Muscle of leg (tissue), 11 donors: Measurements from ENCODE around the gene DNPEP. TPM values are rescaled to one million over a fixed set of nuclear protein-coding genes. Genes with fewer than 3 reads are reported as not detected.
A peak's percentile ranks its signal among the peaks of the same experiment; 100 is the strongest.

Experiments used
- DNase-seq: peaks from one replicate; pipeline ENCODE4 v3.0.0; 2013
- H3K27ac ChIP-seq: one replicate; pipeline ENCODE4 v1.5.1; 2013; ENCODE audit warnings: mild to moderate bottlenecking, low read length, control low read depth
- H3K27me3 ChIP-seq: one replicate; pipeline ENCODE4 v1.6.1; 2013; ENCODE audit warnings: low read length; ENCODE audit not compliant: control insufficient read depth, insufficient read depth
- H3K36me3 ChIP-seq: one replicate; pipeline ENCODE4 v1.6.1; 2013; ENCODE audit warnings: low read length; ENCODE audit not compliant: control insufficient read depth, insufficient read depth
- H3K4me1 ChIP-seq: one replicate; pipeline ENCODE4 v1.6.1; 2013; ENCODE audit warnings: low read length; ENCODE audit not compliant: control insufficient read depth, insufficient read depth
- H3K4me3 ChIP-seq: one replicate; pipeline ENCODE4 v1.5.1; 2013; ENCODE audit warnings: low read length, control low read depth
- H3K9me3 ChIP-seq: replicated peaks from 2 replicates; pipeline ENCODE4 v1.6.1; 2013; ENCODE audit warnings: low read depth, low read length; ENCODE audit not compliant: control insufficient read depth
- WGBS: methylation state at CpG from one replicate; pipeline ENCODE4 v1.1.5; 2013; ENCODE audit warnings: missing lambda C conversion rate; ENCODE audit not compliant: insufficient coverage; 5-methylcytosine and 5-hydroxymethylcytosine counted together
- polyA plus RNA-seq, 8 donors: library from polyadenylated mRNA; unstranded; fragments of 120-200 nt; gene quantifications; one replicate each; pipeline versions ENCODE4 v1.2.1 to v1.2.3, GENCODE V29; 2013; ENCODE audit warnings: inconsistent platforms in 1 of 8, low replicate concordance in 1 of 8; ENCODE audit not compliant: insufficient read length in 8 of 8, insufficient read depth in 1 of 8
- total RNA-seq: library from RNA; stranded (reverse); fragments of 120-200 nt; gene quantifications from one replicate; pipeline ENCODE4 v1.2.4, GENCODE V29; 2013

DNPEP gene
- total and polyA plus RNA-seq, 9 donors, result 24.5 to 48.5 (median 39.3) TPM

DNA sequence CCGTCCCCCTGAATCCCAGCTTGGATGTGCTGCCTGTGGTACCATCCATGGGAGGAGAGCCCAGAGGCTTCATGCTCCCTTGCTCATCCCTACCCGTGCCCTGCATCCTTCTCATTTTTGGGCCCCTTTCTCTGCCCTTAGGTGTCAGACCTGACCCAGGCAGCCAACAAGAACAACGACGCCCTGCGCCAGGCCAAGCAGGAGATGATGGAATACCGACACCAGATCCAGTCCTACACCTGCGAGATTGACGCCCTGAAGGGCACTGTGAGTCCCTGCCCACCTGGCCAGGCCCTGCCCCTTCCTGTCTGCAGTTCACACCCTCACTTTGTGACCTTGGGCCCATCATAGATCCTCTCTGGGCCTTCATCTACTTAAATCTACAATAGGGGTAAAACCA lies 33.0 kb upstream of the DNPEP start:
- peak; percentile 2 for DNase-seq
- peaks cover 19% of the 10 kb centered on the region for H3K27me3 ChIP-seq
- H3K27ac ChIP-seq, result peak overlapping the region; percentile 91
- peaks cover 52% of the 10 kb centered on the region for H3K4me1 ChIP-seq
- WGBS, result 98% methylated on average over 6 of the region's 8 CpGs
- H3K4me3 ChIP-seq, result peak overlapping the region; percentile 72
- peaks cover 51% of the 10 kb centered on the region for H3K36me3 ChIP-seq
- no peaks in the 10 kb centered on the region for H3K9me3 ChIP-seq

DNA sequence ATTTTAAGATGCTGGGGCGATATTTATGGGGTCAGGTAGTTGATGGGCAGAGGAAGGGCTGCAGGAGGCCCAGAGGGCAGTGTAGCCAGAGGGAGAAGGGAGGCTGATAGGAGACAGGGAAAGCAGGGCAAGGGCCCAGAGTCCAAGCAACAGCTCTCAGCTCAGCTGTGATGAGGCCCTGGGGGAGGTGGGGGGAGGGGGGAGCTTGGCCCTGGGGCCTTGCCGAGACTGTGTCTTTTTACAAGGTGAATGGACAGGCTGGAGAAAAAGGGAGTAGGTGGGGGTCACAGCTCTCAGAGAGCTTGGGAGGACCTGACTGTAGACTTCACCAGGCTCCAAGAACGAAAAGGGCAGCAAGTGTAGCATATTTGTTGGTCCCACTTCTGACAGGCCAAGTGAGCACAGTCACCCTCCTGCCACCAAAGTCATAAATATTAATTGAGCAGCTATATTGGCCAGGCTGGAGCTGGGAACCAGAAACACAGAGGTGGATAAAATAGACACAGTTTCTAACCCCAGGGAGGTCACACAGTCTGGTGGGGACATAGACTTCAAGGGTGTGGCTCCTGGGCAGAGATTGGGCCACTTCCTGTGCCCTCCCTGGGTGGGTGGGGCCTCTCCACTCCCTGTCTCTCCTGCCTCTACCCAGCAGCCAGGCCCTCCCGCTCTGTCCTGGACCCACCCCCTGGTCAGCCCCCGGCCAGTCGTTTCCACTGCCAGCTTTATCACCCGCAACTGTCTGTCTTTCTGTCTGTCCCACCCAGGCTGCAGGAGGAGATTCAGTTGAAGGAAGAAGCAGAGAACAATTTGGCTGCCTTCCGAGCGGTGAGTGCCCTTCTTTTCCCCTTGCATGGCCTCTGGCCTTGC lies 31.9 kb upstream of the DNPEP start:
- no peak for DNase-seq
- Histone ChIP-seq H3K9me3 (no peaks in the 10 kb centered on the region), H3K36me3 (peaks cover 42% of the 10 kb centered on the region), H3K4me3 (peak overlapping the region; percentile 72), H3K27me3 (peaks cover 19% of the 10 kb centered on the region), H3K4me1 (peaks cover 54% of the 10 kb centered on the region), H3K27ac (peak overlapping the region; percentile 91)
- WGBS, result 80% methylated on average over 4 of the region's 9 CpGs

DNA sequence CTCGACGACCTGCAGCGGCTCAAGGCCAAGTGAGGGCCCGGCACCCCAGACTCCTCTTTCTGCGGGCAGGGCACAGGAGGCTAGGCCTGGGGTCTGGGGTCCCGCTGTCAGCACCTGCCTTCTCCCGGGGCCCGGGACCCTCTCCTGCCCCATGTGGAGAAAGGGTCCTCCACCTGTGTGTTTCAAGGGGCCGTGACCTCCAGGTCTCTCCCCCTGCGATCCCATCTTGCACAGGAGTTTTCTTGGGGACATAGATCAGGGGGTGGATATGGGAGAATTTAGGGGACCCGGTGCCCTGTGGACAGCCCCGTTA lies 31.3 kb upstream of the DNPEP start:
- no peak for DNase-seq
- Histone ChIP-seq H3K4me1 (peaks cover 49% of the 10 kb centered on the region), H3K27ac (peak overlapping the region; percentile 91), H3K36me3 (peaks cover 36% of the 10 kb centered on the region), H3K4me3 (peak overlapping the region; percentile 72), H3K27me3 (peaks cover 19% of the 10 kb centered on the region), H3K9me3 (no peaks in the 10 kb centered on the region)
- 34% methylated on average over 6 of the region's 12 CpGs for WGBS

DNA sequence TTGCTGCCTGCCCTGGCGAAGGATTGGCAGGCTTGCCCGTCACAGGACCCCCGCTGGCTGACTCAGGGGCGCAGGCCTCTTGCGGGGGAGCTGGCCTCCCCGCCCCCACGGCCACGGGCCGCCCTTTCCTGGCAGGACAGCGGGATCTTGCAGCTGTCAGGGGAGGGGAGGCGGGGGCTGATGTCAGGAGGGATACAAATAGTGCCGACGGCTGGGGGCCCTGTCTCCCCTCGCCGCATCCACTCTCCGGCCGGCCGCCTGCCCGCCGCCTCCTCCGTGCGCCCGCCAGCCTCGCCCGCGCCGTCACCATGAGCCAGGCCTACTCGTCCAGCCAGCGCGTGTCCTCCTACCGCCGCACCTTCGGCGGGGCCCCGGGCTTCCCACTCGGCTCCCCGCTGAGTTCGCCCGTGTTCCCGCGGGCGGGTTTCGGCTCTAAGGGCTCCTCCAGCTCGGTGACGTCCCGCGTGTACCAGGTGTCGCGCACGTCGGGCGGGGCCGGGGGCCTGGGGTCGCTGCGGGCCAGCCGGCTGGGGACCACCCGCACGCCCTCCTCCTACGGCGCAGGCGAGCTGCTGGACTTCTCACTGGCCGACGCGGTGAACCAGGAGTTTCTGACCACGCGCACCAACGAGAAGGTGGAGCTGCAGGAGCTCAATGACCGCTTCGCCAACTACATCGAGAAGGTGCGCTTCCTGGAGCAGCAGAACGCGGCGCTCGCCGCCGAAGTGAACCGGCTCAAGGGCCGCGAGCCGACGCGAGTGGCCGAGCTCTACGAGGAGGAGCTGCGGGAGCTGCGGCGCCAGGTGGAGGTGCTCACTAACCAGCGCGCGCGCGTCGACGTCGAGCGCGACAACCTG lies 30.7 kb upstream of the DNPEP start, which contains the start of gene DES:
TSS of gene DES (plus strand) at position 223 of the 857 bp plus-strand sequence. CDS start at position 309, 86 bp downstream.
- 5% methylated on average over 98 of the region's 98 CpGs for WGBS
- Histone ChIP-seq H3K27ac (peak within 1 kb of the TSS; percentile 95), H3K4me3 (peak within 1 kb of the TSS; percentile 72), H3K9me3 (no peaks in the 10 kb centered on the region), H3K36me3 (peaks cover 31% of the 10 kb centered on the region), H3K27me3 (peaks cover 19% of the 10 kb centered on the region), H3K4me1 (peaks cover 45% of the 10 kb centered on the region)
- peak; percentile 86 for DNase-seq

DNA sequence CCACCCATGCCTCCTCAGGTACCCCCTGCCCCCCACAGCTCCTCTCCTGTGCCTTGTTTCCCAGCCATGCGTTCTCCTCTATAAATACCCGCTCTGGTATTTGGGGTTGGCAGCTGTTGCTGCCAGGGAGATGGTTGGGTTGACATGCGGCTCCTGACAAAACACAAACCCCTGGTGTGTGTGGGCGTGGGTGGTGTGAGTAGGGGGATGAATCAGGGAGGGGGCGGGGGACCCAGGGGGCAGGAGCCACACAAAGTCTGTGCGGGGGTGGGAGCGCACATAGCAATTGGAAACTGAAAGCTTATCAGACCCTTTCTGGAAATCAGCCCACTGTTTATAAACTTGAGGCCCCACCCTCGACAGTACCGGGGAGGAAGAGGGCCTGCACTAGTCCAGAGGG lies 29.7 kb upstream of the DNPEP start:
- Histone ChIP-seq H3K9me3 (no peaks in the 10 kb centered on the region), H3K36me3 (peaks cover 25% of the 10 kb centered on the region), H3K4me1 (peaks cover 40% of the 10 kb centered on the region), H3K4me3 (peak overlapping the region; percentile 6), H3K27me3 (peaks cover 19% of the 10 kb centered on the region), H3K27ac (peak overlapping the region; percentile 95)
- DNase-seq, result peak; percentile 80
- WGBS, result 80% methylated on average over 4 of the region's 9 CpGs

DNA sequence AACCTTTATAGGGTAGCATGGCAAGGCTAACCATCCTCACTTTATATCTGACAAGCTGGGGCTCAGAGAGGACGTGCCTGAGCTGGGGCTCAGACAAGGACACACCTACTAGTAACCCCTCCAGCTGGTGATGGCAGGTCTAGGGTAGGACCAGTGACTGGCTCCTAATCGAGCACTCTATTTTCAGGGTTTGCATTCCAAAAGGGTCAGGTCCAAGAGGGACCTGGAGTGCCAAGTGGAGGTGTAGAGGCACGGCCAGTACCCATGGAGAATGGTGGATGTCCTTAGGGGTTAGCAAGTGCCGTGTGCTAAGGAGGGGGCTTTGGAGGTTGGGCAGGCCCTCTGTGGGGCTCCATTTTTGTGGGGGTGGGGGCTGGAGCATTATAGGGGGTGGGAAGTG lies 29.2 kb upstream of the DNPEP start:
- WGBS, result 92% methylated on average over 2 of the region's 4 CpGs
- peaks cover 19% of the 10 kb centered on the region for H3K27me3 ChIP-seq
- peaks cover 40% of the 10 kb centered on the region for H3K4me1 ChIP-seq
- H3K9me3 ChIP-seq, result no peaks in the 10 kb centered on the region
- H3K27ac ChIP-seq, result peak overlapping the region; percentile 95
- H3K36me3 ChIP-seq, result peaks cover 23% of the 10 kb centered on the region
- no peak overlapping the region for H3K4me3 ChIP-seq
- no peak for DNase-seq

DNA sequence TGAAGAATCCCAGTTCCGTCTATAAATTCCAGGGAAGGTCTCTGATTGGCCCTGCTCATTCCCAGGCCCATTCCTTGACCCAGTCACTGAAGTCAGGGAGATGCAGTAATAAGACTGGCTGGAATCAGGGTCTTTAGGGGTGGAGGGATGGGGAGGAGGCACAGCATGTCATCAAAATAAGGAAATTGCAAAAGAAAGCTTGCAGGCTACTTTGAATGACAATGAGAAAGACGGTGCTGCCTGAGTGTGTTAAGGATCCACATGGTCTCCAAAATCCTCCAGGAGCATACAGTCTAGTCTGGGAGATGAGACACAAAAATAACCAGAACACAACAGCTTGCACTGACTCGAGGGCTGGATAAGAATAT lies 28.5 kb upstream of the DNPEP start:
- DNase-seq, result no peak
- peaks cover 40% of the 10 kb centered on the region for H3K4me1 ChIP-seq
- no CpG with 5 or more reads among the region's 3 CpGs for WGBS
- H3K9me3 ChIP-seq, result no peaks in the 10 kb centered on the region
- peak overlapping the region; percentile 95 for H3K27ac ChIP-seq
- peaks cover 19% of the 10 kb centered on the region for H3K27me3 ChIP-seq
- peaks cover 20% of the 10 kb centered on the region for H3K36me3 ChIP-seq
- H3K4me3 ChIP-seq, result no peak overlapping the region

DNA sequence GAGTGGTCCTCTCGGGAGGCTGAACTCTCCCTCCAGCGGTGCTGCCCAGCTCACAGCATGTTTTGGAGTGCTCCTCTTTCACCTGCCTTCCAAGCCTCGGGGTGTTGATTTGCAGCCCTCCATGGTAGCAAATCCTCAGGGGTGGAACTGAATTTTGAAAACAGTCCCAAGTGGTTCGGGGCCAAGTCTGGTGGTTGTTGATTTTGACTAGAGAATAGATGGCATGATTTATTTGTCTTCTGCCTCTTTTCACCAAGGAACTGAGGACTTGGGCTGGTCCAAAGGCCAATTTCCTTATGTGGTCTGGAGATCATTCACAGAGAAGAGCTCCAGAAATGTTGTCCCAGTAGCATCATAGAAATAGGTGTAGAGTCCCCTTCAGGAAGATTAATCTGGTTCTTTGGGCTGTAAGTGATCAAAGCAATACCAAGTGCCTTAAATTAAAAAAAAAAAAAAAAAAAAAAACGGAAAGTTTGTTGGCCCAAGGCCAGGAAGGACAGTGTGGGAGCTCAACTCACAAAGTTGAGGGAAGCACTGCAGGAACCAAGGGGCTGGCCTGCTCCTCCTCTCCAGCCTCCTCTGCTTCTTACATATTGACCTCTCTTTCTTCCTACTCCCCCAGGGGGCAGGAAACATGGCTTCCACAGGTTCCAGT lies 28.0 kb upstream of the DNPEP start:
- 65% methylated on average over 3 of the region's 5 CpGs for WGBS
- peaks cover 40% of the 10 kb centered on the region for H3K4me1 ChIP-seq
- H3K36me3 ChIP-seq, result peaks cover 15% of the 10 kb centered on the region
- no peak for DNase-seq
- H3K4me3 ChIP-seq, result no peak overlapping the region
- peaks cover 15% of the 10 kb centered on the region for H3K27me3 ChIP-seq
- no peaks in the 10 kb centered on the region for H3K9me3 ChIP-seq
- H3K27ac ChIP-seq, result peak overlapping the region; percentile 95

DNA sequence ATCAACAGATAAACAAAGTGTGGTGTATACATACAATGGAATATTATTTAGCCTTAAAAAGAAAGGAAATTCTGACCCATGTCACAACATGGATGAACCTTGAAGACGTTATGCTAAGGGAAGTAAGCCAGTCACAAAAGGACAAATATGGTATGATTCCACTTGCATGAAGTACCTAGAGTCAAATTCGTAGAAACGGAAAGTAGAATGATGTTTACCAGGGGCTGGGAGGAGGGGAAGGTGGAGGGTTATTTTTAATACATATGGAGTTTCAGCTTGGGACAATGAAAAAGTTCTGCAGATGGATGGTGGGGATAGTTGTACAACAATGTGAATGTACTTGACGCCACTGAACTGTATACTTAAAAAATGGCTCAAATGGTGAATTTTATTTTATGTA lies 27.1 kb upstream of the DNPEP start:
- no peak for DNase-seq

DNA sequence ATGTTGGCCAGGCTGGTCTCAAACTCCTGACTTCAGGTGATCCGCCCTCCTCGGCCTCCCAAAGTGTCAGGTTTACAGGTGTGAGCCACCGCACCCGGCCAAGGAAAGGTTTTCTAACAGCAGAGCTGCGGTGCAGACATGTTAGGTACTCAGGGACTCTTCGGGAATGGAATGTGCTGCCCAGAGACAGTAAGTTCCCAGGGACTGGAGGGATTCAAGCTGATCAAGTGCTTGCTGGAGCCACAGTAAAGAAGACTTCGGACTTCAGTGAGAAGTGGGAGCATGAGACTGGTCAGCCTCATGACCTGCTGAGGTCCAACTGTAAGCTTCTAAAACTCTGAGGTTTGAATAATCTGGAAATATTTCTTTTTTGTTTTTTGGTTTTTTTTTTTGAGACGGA lies 22.7 kb upstream of the DNPEP start:
- Histone ChIP-seq H3K27ac (peak overlapping the region; percentile 29), H3K4me1 (peaks cover 47% of the 10 kb centered on the region), H3K36me3 (no peaks in the 10 kb centered on the region), H3K27me3 (peaks cover 2% of the 10 kb centered on the region), H3K9me3 (no peaks in the 10 kb centered on the region), H3K4me3 (no peak overlapping the region)
- 79% methylated on average over 7 of the region's 8 CpGs for whole genome bisulfite sequencing
- DNase-seq, result no peak

More for the DNA sequence above, 27.1 kb upstream of the DNPEP start:
- no peaks in the 10 kb centered on the region for H3K9me3 ChIP-seq
- no peak overlapping the region for H3K27ac ChIP-seq
- peaks cover 41% of the 10 kb centered on the region for H3K4me1 ChIP-seq
- 65% methylated on average over 3 of the region's 4 CpGs for WGBS
- H3K27me3 ChIP-seq, result peaks cover 12% of the 10 kb centered on the region
- no peak overlapping the region for H3K4me3 ChIP-seq
- peaks cover 6% of the 10 kb centered on the region for H3K36me3 ChIP-seq
